ENCODE data around the gene CARNS1. TPM values are rescaled to one million over a fixed set of nuclear protein-coding genes. Genes with fewer than 3 reads are reported as not detected.

CARNS1 gene
- total RNA-seq, 1 experiment from 2014 or later, result 1.1 TPM

DNA sequence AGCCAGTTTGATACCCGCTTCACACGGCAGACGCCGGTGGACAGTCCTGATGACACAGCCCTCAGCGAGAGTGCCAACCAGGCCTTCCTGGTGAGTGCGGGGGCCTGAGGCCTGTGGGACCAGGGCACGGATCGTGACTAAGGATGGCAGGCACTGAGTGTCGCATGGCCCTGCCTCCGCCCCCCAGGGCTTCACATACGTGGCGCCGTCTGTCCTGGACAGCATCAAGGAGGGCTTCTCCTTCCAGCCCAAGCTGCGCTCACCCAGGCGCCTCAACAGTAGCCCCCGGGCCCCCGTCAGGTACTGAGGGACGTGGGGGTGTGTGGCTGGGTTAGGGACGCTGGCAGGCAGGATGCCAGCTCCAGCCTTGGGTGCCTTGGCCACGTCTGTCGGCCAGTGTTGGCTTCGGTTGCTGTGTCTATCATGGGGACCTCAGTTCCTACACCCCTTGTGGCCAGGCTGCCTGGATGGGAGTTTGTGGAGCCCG lies 19.0 kb downstream of the CARNS1 start:
- Histone ChIP-seq H2BK120ac (ENCODE audit: low read depth, low read length, poor library complexity, severe bottlenecking) (no peak overlapping the region), H4K91ac (ENCODE audit: insufficient read length, low read depth, low read length) (no peak overlapping the region), H3K4me1 (ENCODE audit: insufficient read depth, low read length) (no peaks in the 10 kb centered on the region; the same call in 1 of the 2 replicates), H3K14ac (ENCODE audit: insufficient read depth, low read length) (no peak overlapping the region), H2AFZ (ENCODE audit: low read length) (no peak overlapping the region), H2AK5ac (ENCODE audit: insufficient read length, low read length) (no peak overlapping the region), H2BK5ac (ENCODE audit: insufficient read length, low read length) (no peak overlapping the region), H3K4me2 (ENCODE audit: insufficient read depth, insufficient read length, low read length) (no peak overlapping the region), H3K79me2 (ENCODE audit: insufficient read depth, low read length) (no peaks in the 10 kb centered on the region), H2BK20ac (ENCODE audit: low read depth, low read length, poor library complexity, severe bottlenecking) (no peak overlapping the region), H2BK15ac (ENCODE audit: low read depth, low read length) (no peak overlapping the region), H2BK12ac (ENCODE audit: insufficient read length, low read depth, low read length) (no peak overlapping the region), H3T11ph (ENCODE audit: low read length) (no peak overlapping the region), H3K9me3 (ENCODE audit: control insufficient read depth, low read depth, low read length) (no peaks in the 10 kb centered on the region), H3K23me2 (ENCODE audit: insufficient read length, low read depth, low read length, poor library complexity, severe bottlenecking) (no peaks in the 10 kb centered on the region), H3K4ac (ENCODE audit: low read depth, low read length) (no peak overlapping the region), H3K23ac (ENCODE audit: insufficient read length, low read depth, low read length) (no peak overlapping the region), H3K9ac (ENCODE audit: extremely low read depth, insufficient read length, low read length) (no peak overlapping the region), H3K27ac (ENCODE audit: insufficient read length, low read depth, low read length) (no peak overlapping the region), H4K8ac (replicated peaks; ENCODE audit: insufficient read length, low read depth, low read length) (no peak overlapping the region), H3K56ac (ENCODE audit: insufficient read length, low read depth, low read length) (no peak overlapping the region), H3K79me1 (ENCODE audit: insufficient read depth, low read depth, low read length, poor library complexity, severe bottlenecking) (no peaks in the 10 kb centered on the region), H3K27me3 (ENCODE audit: insufficient read depth, low read length) (no peaks in the 10 kb centered on the region), H3K18ac (ENCODE audit: insufficient read length, low read depth, low read length) (no peak overlapping the region), H4K20me1 (ENCODE audit: control insufficient read depth, insufficient read depth, insufficient read length) (no peaks in the 10 kb centered on the region), H4K5ac (ENCODE audit: insufficient read length, low read depth, low read length) (no peak overlapping the region)
- no peak for DNase-seq
- peaks cover 4 to 10% of the 10 kb centered on the region in 2 experiments for H3K4me1 Mint-ChIP-seq
- peaks cover 12 to 47% (median 40%) of the 10 kb centered on the region in 3 experiments; a peak in 6 of 7 replicates for H3K36me3 Mint-ChIP-seq (ENCODE audit: insufficient read depth in 1 of 3, low read depth in 3 of 3)
- H3K9me3 Mint-ChIP-seq, result no peaks in the 10 kb centered on the region
- H3K27ac Mint-ChIP-seq, result no peak overlapping the region
- no peak overlapping the region for H3K4me3 Mint-ChIP-seq
- no peaks in the 10 kb centered on the region; the same call in 1 of the 2 replicates for H3K27me3 Mint-ChIP-seq (ENCODE audit: low read depth)
- TF ChIP-seq, protein P1, sequence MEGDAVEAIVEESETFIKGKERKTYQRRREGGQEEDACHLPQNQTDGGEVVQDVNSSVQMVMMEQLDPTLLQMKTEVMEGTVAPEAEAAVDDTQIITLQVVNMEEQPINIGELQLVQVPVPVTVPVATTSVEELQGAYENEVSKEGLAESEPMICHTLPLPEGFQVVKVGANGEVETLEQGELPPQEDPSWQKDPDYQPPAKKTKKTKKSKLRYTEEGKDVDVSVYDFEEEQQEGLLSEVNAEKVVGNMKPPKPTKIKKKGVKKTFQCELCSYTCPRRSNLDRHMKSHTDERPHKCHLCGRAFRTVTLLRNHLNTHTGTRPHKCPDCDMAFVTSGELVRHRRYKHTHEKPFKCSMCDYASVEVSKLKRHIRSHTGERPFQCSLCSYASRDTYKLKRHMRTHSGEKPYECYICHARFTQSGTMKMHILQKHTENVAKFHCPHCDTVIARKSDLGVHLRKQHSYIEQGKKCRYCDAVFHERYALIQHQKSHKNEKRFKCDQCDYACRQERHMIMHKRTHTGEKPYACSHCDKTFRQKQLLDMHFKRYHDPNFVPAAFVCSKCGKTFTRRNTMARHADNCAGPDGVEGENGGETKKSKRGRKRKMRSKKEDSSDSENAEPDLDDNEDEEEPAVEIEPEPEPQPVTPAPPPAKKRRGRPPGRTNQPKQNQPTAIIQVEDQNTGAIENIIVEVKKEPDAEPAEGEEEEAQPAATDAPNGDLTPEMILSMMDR (conservative IDR thresholded peaks at IDR 0.05), result no peak
- no CpG with 5 or more reads among the region's 23 CpGs for WGBS (ENCODE audit: extremely low coverage, insufficient read length, low lambda C conversion rate)
